IPS DF 4.7 (cell line): ENCODE measurements around the gene TCEA2.
"Not testable (repeated sequence)": the region's sequence is repeated elsewhere in the genome, so short reads cannot be mapped to it uniquely, and the experiment has no call there.

Experiments used
- DNase-seq: peaks from one replicate; pipeline ENCODE4 v3.0.0-alpha.2; 2013; ENCODE audit warnings: low spot score; ENCODE audit errors: extremely low read depth

TCEA2 gene

GRCh38 chr20:64107736-64108457 is 44.9 kb downstream of the TCEA2 start:
- DNase-seq: no peak

GRCh38 chr20:64108731-64109681 is 46.0 kb downstream of the TCEA2 start:
- DNase-seq: no peak

GRCh38 chr20:64109831-64110391 is 46.9 kb downstream of the TCEA2 start:
- DNase-seq: no peak

GRCh38 chr20:64110411-64111068 is 47.5 kb downstream of the TCEA2 start:
- DNase-seq: no peak

- DNase-seq: no peak
Observed at GRCh38 chr20:64111841-64112641, 49.0 kb downstream of the TCEA2 start.

GRCh38 chr20:64112691-64113443 is 49.9 kb downstream of the TCEA2 start:
- DNase-seq: no peak

GRCh38 chr20:64113444-64113775 is 50.4 kb downstream of the TCEA2 start:
- DNase-seq: no peak

GRCh38 chr20:64113796-64114355 is 50.9 kb downstream of the TCEA2 start:
- DNase-seq: no peak

- DNase-seq: no peak
Observed at GRCh38 chr20:64114356-64114971, 51.5 kb downstream of the TCEA2 start.

GRCh38 chr20:64115171-64115911 is 52.3 kb downstream of the TCEA2 start:
- DNase-seq: no peak

GRCh38 chr20:64116016-64116415 is 53.0 kb downstream of the TCEA2 start:
- DNase-seq: no peak

GRCh38 chr20:64116541-64117431 is 53.8 kb downstream of the TCEA2 start:
- no peak for DNase-seq

GRCh38 chr20:64117432-64117777 is 54.4 kb downstream of the TCEA2 start:
- DNase-seq: not testable (repeated sequence)

- no peak for DNase-seq
Observed at GRCh38 chr20:64119301-64119680, 56.3 kb downstream of the TCEA2 start.

- no peak for DNase-seq
Observed at GRCh38 chr20:64119681-64120341, 56.8 kb downstream of the TCEA2 start.

GRCh38 chr20:64121586-64121985 is 58.6 kb downstream of the TCEA2 start:
- no peak for DNase-seq
